Neutrophil (primary cell): ENCODE measurements around the gene TJP2.
"Not testable (repeated sequence)": the region's sequence is repeated elsewhere in the genome, so short reads cannot be mapped to it uniquely, and the experiment has no call there.

Experiments used
- H3K27ac ChIP-seq: fragments of 200-600 bp; sonication (generic); 2 replicates; pipeline ENCODE4 v1.5.1; 2016; ENCODE audit warnings: mild to moderate bottlenecking, moderate library complexity
- H3K27me3 ChIP-seq: fragments of 200-600 bp; sonication (generic); 2 replicates; pipeline ENCODE4 v1.6.0; 2016; ENCODE audit warnings: mild to moderate bottlenecking
- H3K36me3 ChIP-seq: fragments of 200-600 bp; sonication (generic); 2 replicates; pipeline ENCODE4 v1.5.1; 2017
- H3K4me1 ChIP-seq, 2 experiments: fragments of 200-600 bp in 1 of 2; sonication (generic) in 1 of 2; 1 replicate in 1 of 2; 2 replicates in 1 of 2; pipeline versions ENCODE4 v1.5.1 to v1.6.1; 2013 to 2016; ENCODE audit warnings: low read depth in 1 of 2, low read length in 1 of 2, mild to moderate bottlenecking in 1 of 2, moderate library complexity in 1 of 2; ENCODE audit not compliant: control insufficient read depth in 1 of 2, insufficient read depth in 1 of 2
- H3K4me3 ChIP-seq, 2 experiments: fragments of 200-600 bp in 1 of 2; sonication (generic) in 1 of 2; 1 replicate in 1 of 2; 2 replicates in 1 of 2; pipeline ENCODE4 v1.5.1; 2013 to 2016; ENCODE audit warnings: low read depth in 1 of 2, low read length in 1 of 2, mild to moderate bottlenecking in 1 of 2, moderate library complexity in 1 of 2
- H3K9me3 ChIP-seq: fragments of 200-600 bp; sonication (generic); 2 replicates; pipeline ENCODE4 v1.5.1; 2016
- CTCF ChIP-seq: fragments of 200-600 bp; sonication (generic); IDR thresholded peaks from 2 replicates; pipeline ENCODE4 v1.5.1; 2016; ENCODE audit warnings: antibody characterized with exemption

TJP2 gene

DNA sequence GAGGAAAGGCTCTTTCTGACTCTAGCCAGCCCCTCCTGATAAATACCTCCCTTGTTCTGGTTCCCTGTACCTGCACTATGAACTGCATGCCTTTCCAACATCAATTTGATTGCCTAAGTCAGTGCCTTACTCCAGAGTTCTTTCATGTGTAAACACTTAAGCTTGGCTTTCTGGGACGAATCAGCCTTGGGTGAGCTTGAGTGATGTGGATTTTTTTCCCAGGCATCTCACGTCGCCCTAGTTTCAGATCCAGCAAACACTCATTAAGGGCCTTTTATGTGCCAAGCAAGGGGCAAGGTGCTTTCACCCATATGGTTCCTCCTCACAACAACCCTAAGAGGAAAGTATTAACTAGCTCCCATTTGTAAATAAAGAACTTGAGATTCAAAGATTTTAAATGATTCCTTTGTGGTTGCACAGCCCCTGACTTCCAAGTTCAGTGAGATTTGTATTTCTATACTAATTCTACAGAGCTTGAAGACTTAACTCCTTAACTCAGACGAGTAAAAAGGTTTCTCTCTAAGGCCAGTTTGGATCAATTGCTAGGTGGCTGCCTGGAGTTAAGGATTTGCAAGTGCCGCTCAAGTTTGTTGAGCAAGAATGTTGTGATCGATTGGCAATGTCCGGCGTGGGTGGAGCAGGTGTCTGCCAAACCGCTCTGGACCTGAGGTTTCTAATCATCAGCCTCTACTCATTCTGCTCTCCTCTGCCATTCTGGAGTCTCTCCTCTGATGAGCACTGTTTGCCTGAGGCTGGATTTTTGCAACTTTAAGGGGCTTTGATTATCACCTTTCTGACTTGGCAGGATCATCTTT, 20.2 kb upstream of the TJP2 start:
- Histone ChIP-seq H3K4me3 (no peak overlapping the region), H3K27me3 (no peaks in the 10 kb centered on the region), H3K4me1 (no peaks in the 10 kb centered on the region), H3K9me3 (no peaks in the 10 kb centered on the region), H3K36me3 (no peaks in the 10 kb centered on the region), H3K27ac (no peak overlapping the region)
- no peak for TF ChIP-seq CTCF

DNA sequence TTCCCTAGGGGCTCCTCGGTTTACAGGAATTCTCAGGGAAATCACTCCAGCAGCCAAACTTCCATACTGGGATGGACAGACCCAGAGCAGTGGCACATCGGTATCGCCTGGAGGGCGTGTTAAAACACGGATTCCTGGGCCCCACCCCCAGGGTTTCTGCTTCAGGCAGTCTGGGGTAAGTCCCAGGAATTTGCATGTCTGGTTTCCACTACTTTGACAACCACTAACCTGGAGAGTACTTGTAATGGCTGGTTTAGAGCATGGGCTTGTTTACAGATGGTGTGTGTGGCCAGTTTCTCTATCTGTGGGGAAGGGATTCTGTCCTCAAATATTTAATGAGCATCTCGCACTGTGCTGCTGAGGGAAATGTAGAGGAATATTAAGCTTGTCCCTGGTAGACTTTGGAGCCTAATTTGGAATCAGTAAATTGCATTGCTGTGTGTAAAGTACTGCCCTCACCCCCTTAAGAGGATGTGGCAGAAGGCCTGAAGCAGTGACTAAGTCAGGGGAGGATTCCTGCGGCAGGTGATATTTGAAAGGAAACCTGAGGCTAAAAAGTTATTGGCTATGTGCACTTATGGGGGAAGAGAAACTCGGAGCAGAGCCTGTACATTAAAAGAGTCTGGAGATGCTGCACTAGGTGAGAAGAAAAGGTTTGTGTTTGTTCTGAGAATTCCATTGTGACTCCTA, 18.6 kb upstream of the TJP2 start:
- TF ChIP-seq CTCF, result no peak
- Histone ChIP-seq H3K36me3 (no peaks in the 10 kb centered on the region), H3K27me3 (no peaks in the 10 kb centered on the region), H3K4me1 (no peaks in the 10 kb centered on the region), H3K27ac (no peak overlapping the region), H3K4me3 (no peak overlapping the region), H3K9me3 (no peaks in the 10 kb centered on the region)

GRCh38 chr9:69157751-69158466, 16.2 kb upstream of the TJP2 start:
- Histone ChIP-seq H3K36me3 (no peaks in the 10 kb centered on the region), H3K27ac (no peak overlapping the region)
- TF ChIP-seq CTCF, result no peak

DNA sequence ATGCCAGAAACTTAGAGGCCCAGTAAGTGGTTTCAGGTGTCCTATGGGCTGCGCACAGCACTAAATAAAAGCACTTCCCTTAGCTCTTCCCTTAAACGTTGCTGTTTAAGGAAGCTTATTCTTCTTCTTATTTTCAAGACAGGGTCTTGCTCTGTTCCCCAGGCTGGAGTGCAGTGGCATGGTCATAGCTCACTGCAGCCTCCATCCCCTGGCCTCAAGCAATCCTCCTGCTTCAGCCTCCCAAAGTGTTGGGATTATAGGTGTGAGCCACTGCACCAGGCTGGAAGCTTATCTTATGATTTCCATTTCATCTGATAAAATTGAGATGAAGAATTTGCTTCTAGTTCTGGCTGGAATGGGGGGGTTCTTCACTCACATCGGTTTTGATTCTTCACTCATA, 15.6 kb upstream of the TJP2 start:
- no peaks in the 10 kb centered on the region for H3K27me3 ChIP-seq
- no peak for TF ChIP-seq CTCF
- H3K36me3 ChIP-seq, result no peaks in the 10 kb centered on the region
- H3K4me3 ChIP-seq, result no peak overlapping the region
- H3K27ac ChIP-seq, result no peak overlapping the region
- H3K9me3 ChIP-seq, result no peaks in the 10 kb centered on the region
- no peaks in the 10 kb centered on the region for H3K4me1 ChIP-seq

More at GRCh38 chr9:69157751-69158466, 16.2 kb upstream of the TJP2 start:
- Histone ChIP-seq H3K27me3 (no peaks in the 10 kb centered on the region), H3K4me3 (no peak overlapping the region), H3K9me3 (no peaks in the 10 kb centered on the region), H3K4me1 (no peaks in the 10 kb centered on the region)

- not testable (repeated sequence) for H3K4me3 ChIP-seq, H3K27me3 ChIP-seq, H3K4me1 ChIP-seq, H3K9me3 ChIP-seq, H3K27ac ChIP-seq, H3K36me3 ChIP-seq
Observed at GRCh38 chr9:69164573-69164972, 9.5 kb upstream of the TJP2 start.
